ENCODE data around the gene ZNF223.

ZNF223 gene

GRCh38 chr19:44005973-44006372, 45.9 kb upstream of the ZNF223 start:
- Histone ChIP-seq H3K4me3 (IDR thresholded peaks at IDR 0.05; ENCODE audit: insufficient read depth, low read depth, low read length) (no peak overlapping the region), H3K27me3 (ENCODE audit: insufficient read depth, low read depth) (no peaks in the 10 kb centered on the region), H3K27ac (no peak overlapping the region), H3K4me1 (ENCODE audit: low read depth, poor library complexity, severe bottlenecking) (no peaks in the 10 kb centered on the region), H4K20me1 (ENCODE audit: insufficient read depth) (no peaks in the 10 kb centered on the region), H3K9ac (no peak overlapping the region), H3K79me2 (ENCODE audit: insufficient read depth, low read depth) (no peaks in the 10 kb centered on the region), H3K36me3 (ENCODE audit: insufficient read depth) (peaks cover 4% of the 10 kb centered on the region), H3K4me2 (no peak overlapping the region), H2AFZ (ENCODE audit: low read depth) (no peak overlapping the region)
- TF ChIP-seq, protein P1, sequence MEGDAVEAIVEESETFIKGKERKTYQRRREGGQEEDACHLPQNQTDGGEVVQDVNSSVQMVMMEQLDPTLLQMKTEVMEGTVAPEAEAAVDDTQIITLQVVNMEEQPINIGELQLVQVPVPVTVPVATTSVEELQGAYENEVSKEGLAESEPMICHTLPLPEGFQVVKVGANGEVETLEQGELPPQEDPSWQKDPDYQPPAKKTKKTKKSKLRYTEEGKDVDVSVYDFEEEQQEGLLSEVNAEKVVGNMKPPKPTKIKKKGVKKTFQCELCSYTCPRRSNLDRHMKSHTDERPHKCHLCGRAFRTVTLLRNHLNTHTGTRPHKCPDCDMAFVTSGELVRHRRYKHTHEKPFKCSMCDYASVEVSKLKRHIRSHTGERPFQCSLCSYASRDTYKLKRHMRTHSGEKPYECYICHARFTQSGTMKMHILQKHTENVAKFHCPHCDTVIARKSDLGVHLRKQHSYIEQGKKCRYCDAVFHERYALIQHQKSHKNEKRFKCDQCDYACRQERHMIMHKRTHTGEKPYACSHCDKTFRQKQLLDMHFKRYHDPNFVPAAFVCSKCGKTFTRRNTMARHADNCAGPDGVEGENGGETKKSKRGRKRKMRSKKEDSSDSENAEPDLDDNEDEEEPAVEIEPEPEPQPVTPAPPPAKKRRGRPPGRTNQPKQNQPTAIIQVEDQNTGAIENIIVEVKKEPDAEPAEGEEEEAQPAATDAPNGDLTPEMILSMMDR (conservative IDR thresholded peaks at IDR 0.05; ENCODE audit: low read depth, low read length): no peak

- Histone ChIP-seq H3K4me3 (IDR thresholded peaks at IDR 0.05; ENCODE audit: insufficient read depth, low read depth, low read length) (no peak overlapping the region), H3K4me2 (no peak overlapping the region), H2AFZ (ENCODE audit: low read depth) (no peak overlapping the region), H3K27ac (no peak overlapping the region), H4K20me1 (ENCODE audit: insufficient read depth) (no peaks in the 10 kb centered on the region), H3K4me1 (ENCODE audit: low read depth, poor library complexity, severe bottlenecking) (no peaks in the 10 kb centered on the region), H3K36me3 (ENCODE audit: insufficient read depth) (peaks cover 4% of the 10 kb centered on the region), H3K9ac (no peak overlapping the region), H3K79me2 (ENCODE audit: insufficient read depth, low read depth) (no peaks in the 10 kb centered on the region), H3K27me3 (ENCODE audit: insufficient read depth, low read depth) (no peaks in the 10 kb centered on the region)
- TF ChIP-seq, protein P1 (conservative IDR thresholded peaks at IDR 0.05; ENCODE audit: low read depth, low read length): no peak
These were observed 44.4 kb upstream of the ZNF223 start for GRCh38 chr19:44007473-44007872.

DNA sequence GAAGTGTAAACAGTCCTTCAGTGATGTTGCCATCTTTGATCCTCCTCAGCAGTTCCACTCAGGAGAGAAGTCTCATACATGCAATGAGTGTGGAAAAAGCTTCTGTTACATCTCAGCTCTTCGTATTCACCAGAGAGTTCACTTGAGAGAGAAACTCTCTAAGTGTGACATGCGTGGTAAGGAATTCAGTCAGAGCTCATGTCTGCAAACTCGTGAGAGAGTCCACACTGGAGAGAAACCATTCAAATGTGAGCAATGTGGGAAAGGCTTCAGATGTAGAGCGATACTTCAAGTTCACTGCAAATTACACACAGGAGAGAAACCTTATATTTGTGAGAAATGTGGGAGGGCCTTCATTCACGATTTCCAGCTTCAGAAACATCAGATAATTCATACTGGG, 41.4 kb upstream of the ZNF223 start:
- TF ChIP-seq, protein P1 (conservative IDR thresholded peaks at IDR 0.05; ENCODE audit: low read depth, low read length): no peak
- Histone ChIP-seq H3K4me3 (IDR thresholded peaks at IDR 0.05; ENCODE audit: insufficient read depth, low read depth, low read length) (no peak overlapping the region), H3K4me2 (no peak overlapping the region), H3K27me3 (ENCODE audit: insufficient read depth, low read depth) (no peaks in the 10 kb centered on the region), H3K36me3 (ENCODE audit: insufficient read depth) (peaks cover 4% of the 10 kb centered on the region), H2AFZ (ENCODE audit: low read depth) (no peak overlapping the region), H3K4me1 (ENCODE audit: low read depth, poor library complexity, severe bottlenecking) (no peaks in the 10 kb centered on the region), H4K20me1 (ENCODE audit: insufficient read depth) (no peaks in the 10 kb centered on the region), H3K9ac (no peak overlapping the region), H3K79me2 (ENCODE audit: insufficient read depth, low read depth) (no peaks in the 10 kb centered on the region), H3K27ac (no peak overlapping the region)

DNA sequence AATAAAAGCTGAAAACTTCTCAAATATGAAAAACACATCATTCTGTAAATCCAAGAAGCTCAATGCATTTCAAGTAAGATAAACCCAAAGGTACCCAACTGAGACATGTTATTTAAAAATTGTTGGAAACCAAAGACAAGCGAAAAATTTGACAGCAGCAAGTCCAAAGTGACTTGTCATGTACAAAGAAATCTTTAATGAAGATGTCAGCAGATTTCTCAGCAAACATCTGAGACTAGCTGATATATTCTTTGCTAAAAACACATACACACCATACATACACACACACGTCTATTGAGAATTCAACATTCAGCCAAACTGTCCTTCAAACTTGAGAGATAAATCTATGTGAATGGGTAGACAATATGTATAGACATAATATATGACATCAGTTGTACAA, 32.3 kb upstream of the ZNF223 start:
- Histone ChIP-seq H3K4me3 (IDR thresholded peaks at IDR 0.05; ENCODE audit: insufficient read depth, low read depth, low read length) (no peak overlapping the region), H3K79me2 (ENCODE audit: insufficient read depth, low read depth) (no peaks in the 10 kb centered on the region), H3K4me1 (ENCODE audit: low read depth, poor library complexity, severe bottlenecking) (no peaks in the 10 kb centered on the region), H3K27me3 (ENCODE audit: insufficient read depth, low read depth) (no peaks in the 10 kb centered on the region), H4K20me1 (ENCODE audit: insufficient read depth) (no peaks in the 10 kb centered on the region), H2AFZ (ENCODE audit: low read depth) (no peak overlapping the region), H3K36me3 (ENCODE audit: insufficient read depth) (no peaks in the 10 kb centered on the region), H3K9ac (no peak overlapping the region), H3K27ac (no peak overlapping the region), H3K4me2 (no peak overlapping the region)
- TF ChIP-seq, protein P1 (conservative IDR thresholded peaks at IDR 0.05; ENCODE audit: low read depth, low read length): no peak

Measured in KMS-11 (cell line).